ENCODE measurements around the gene GAP43.

DNA sequence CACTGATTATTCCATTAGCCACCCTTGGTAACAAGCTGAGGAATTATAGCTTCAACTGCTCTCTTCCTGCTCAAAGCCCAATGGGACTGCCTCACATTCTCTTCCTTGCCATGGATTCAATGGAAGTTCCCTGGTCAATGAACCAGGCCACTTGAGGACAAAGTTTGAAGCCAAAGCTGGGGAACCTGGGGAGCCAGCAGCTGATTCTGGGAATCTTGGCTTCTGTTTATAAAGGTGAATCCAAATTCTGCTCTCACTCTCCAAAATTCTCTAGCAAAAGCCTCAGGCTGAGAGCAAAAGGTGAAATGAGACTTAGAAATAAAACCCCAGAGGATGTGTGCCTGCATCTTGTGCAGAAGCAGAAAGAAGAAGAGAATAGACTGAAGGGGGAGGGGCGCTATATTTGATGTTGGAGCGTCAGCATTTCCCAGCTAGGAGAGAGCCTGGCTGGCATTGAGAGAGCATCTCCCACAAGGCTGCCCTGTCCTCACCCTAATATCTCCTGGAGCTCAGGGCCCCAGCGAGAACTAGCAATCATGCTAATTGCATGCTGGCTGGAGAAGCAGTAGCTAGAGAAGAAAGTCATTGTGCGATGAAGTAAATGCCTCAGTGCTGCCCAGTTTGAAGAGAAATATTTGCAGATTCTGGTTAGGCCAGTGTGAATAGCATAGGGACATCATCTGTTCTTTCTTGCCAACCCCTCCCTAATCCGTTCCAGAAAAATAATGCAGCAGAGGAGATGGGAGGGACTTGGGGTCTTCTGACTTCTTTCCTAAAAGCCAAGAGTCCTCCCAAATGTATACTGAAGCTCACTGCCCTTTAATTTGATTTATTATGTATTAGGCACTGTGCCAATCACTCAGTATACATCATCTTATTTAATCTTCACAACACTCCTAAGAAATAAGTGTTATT lies 34.9 kb upstream of the GAP43 start:
- TF ChIP-seq CTCF (IDR thresholded peaks at IDR 0.05) (no peak), POLR2A (IDR thresholded peaks at IDR 0.05) (no peak)
